SK-N-MC (cell line): ENCODE measurements around the gene NADSYN1.

Source experiments
- EZH2 ChIP-seq: fragments of 200-600 bp; sonication (generic); IDR thresholded peaks from one replicate; pipeline ENCODE4 v1.6.1; 2017; ENCODE audit warnings: antibody characterized with exemption
- FOXP2 ChIP-seq: optimal IDR thresholded peaks from 2 replicates; pipeline ENCODE3; 2011; ENCODE audit warnings: mild to moderate bottlenecking, moderate library complexity; ENCODE audit not compliant: insufficient read depth; ENCODE audit errors: extremely low read length, control extremely low read depth
- POLR2AphosphoS5 ChIP-seq: IDR thresholded peaks from 2 replicates; pipeline ENCODE4 v1.6.1; 2012; ENCODE audit warnings: mild to moderate bottlenecking, low read depth, low read length, borderline replicate concordance

- TF ChIP-seq EZH2, result no peak
- TF ChIP-seq POLR2AphosphoS5, result no peak
- TF ChIP-seq FOXP2, result no peak
Observed at GRCh38 chr11:71496421-71496820, 43.4 kb downstream of the NADSYN1 start.
